HG03139 (cell line): ENCODE measurements around the gene FAM47E.
"Not testable (repeated sequence)": the region's sequence is repeated elsewhere in the genome, so short reads cannot be mapped to it uniquely, and the experiment has no call there.

ENCODE experiments used
- ATAC-seq: cut with Tn5 transposase; IDR thresholded peaks from one replicate; pipeline ENCODE4 v1.9.1; 2021; ENCODE audit not compliant: unreplicated experiment

Gene FAM47E

DNA sequence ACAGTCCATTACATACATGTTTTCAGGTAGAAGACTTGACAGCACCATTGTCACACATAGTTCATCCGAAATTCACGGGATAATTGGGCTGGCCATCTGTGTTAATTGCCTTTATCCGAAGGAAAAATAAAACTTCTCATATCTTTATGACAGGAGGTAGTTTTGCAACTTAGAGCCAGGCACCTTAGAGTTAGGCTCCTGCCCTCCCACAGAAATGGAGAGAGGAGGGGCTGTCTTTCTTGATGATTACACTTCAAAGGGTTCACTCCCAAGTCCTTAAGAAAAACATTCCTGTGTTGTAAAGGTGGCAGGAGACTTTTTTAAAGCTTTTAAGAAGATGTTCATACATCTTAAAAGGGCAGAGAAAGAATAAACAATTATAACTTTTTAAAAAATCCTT, 27.4 kb upstream of the FAM47E start:
- ATAC-seq, result no peak

DNA sequence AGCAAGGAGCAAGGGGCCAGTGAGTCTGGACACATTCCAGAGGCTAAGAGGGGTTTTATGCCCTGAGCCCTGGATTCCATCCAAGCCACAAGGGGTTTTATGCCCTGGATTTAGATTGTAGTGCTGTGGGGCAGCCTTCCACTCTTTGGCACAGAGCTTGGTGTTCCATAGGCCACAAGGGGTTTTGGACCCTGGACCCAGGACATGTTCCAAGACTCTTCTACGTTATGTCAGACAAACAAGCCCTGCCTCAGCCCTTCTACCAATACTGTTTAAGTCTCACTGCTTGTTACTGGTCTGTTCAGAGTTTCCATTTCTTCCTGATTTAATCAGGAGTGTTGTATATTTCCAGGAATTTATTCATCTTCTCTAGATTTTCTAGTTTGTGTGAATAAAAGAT, 25.1 kb upstream of the FAM47E start:
- no peak for ATAC-seq

DNA sequence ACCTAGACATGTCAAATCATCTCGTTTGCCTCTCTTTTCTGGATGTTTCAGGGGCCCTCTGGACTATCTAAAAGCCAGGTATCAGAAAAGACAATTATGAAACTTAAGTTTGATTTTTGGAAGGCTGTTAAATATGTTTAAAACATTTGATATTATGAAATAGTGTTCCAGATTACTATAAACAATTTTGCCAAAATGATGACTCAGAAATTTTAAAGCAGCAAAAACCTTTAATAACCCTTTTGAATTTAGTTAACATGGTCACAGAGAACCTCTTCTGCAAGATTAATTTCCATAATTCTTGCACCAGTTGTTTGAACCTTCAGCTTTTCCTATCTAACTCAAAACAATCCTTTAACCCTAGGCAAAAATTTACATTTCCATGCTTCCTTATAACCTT, 18.8 kb upstream of the FAM47E start:
- no peak for ATAC-seq

DNA sequence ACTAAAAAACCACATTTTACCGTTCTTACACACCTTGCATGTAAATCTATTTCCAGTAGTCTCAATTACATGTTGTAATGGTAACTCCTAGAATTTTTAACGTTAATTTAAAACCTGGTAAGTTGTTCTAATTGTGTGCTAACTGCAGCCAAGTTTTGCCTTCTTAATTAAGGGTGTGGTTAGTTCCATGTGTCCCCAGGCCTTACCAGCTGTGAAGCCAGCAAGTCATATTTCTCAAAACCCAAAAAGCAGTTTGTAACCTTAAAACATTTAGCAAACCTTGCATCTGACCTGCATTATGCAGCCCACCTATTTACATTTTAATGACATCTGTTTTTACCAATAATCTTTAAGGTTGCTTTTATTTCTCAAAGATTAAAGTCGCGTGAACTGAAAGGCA, 18.4 kb upstream of the FAM47E start:
- ATAC-seq, result no peak

DNA sequence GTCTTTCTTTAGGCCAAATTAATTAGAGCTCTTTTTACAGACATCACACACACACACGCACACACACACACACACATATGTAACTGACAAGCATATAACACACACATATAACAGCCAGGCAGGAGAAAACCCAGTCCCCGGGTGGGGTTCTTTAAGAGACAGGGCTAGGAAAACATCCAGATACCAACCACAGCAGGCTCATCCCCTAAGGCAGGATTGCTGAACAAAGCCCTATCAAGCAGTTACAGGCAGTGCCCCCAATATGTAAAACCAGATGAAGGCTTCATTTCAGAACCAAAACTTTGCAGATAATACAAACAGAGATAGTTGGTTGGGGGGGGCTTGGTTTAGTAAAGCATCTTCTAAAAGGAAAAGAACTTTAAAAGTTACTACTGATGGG, 18.0 kb upstream of the FAM47E start:
- no peak for ATAC-seq

DNA sequence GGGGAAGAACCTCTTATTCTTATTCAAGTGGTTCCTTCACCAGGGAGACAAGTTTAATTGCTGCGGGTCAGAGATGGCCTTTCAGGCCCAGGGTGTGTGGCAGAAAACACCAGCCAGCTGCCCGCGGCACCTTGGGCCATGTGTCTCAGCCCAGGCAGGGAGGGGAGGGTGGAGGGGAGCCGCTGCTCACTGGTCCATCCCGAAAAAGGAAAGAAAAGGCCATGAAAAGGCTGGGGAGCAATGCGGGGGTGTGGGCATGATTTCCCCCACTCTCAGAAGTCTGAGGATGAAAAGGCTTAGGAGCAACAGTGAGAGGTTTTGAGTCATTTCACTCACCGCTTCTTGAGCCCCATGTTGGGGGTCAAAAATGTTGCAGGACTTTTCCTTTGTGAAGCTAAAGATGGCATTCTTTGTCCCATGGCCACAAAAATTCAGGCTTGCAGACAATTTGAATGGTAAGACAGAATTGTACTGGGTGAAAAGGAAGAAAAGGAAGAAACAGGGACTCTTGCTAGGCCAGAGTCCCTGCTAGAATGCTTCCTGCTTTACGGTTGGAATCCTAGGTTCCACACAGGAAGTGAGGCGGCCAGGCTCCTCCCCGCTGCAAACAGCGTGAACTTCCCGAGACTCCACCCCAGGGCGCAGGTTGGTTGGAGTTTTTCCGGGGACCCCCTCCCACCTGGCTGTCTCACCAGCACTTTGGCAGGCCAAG, 17.4 kb upstream of the FAM47E start:
- no peak for ATAC-seq

DNA sequence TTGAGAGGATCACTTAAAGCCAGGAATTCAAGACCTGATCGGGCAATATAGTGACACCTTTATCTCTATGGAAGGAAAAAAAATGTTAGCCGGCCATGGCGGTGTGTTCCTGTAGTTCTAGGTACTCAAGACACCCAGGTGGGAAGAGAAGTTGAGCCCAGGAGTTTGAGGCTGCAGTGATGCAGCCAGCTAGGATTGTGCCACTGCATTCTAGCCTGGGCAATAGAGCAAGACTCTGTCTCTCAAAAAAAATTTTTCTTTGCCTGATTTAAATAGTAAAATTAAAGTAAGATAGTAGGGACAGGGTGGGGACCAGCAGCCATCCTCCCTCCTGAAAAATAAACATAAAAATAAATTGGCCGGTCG, 16.9 kb upstream of the FAM47E start:
- ATAC-seq, result no peak

DNA sequence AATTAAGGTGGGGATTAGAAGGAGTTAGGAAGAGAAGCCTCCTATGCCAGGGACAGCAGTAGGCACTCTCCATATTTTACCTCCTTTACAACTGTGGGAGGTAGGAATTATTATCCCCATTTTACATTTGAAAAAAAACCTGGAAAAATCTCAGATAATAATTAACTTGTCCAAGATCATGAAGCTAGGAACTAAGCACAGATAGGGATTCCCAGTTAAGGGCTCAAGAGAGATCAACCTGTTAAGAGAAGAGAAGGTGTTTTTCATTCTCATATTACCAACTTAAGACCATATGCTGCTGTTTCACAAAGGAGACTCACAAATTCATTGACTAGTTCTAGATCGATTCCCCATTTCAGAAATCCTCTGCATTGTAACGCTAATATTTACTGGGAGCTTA, 16.1 kb upstream of the FAM47E start:
- no peak for ATAC-seq

DNA sequence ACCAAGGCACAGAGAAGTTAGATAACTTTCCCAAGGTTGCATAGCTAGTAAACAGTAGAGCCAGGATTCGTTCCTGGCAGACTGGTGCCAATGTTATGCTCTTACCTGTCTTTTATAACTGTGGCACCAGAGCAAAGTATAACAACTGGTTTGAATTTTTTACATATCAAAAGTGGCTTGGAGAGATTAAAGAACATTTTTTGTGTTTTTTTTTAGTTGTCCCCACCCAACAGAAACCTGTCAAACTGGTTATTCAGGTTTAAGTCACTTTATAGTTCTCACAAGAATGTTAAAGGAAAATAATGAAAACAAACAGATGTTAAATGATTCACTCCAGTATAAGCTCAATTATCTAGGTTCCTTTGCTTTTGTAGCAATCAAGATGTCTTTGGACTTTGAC, 15.6 kb upstream of the FAM47E start:
- no peak for ATAC-seq

DNA sequence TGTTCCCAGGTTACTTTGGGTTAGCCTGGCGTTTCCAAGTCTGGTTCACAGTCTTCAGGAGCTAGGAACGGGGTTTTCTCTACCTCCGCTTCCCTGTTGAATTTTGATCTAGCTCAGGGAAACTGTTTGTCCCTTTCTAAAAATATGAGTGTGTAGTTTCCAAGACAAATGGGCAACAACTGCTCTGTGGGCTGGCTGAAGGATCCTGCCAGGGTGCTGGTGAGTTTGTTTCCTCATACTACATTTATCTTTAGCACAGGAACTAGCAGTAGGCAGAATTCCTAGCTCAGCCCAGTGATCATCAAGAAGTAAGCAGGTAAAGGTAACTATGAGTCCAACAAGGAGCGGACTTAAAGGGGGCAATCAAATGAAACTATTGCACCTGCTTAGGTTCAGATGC, 13.3 kb upstream of the FAM47E start:
- no peak for ATAC-seq

DNA sequence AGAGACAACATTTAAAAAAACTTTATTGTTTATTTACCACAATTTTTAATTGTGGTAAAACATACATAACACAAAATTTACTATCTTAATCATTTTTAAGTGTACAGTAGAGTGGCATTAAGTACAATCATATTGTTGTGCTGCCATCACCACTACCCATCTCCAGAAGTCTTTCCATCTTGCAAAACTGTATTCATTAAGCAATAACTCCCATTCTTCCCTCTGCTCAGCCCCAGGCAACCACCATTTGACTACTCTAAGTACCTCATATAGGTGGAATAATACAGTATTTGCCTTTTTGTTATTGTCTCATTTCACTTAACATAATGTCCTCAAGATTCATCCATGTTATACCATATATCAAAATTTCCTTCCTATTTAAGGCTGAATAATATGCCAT, 12.8 kb upstream of the FAM47E start:
- ATAC-seq, result no peak

DNA sequence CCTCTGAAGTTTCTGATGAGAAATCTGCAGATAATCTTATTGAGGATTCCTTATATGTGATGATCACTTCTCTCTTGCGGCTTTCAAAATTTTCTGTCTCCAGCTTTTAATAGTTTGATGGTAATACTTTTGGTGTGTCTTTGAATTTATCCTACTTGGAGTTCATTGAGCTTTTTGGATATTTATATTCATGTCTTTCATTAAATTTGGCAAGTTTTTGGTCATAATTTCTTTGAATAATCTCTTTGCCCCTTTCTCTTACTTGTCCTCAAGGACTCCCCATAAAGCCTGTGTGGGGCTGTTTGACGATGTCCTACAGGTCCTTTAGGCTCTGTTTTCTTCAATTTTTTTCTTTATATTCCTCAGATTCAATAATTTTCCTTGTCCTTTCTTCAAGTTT, 11.3 kb upstream of the FAM47E start:
- no peak for ATAC-seq

DNA sequence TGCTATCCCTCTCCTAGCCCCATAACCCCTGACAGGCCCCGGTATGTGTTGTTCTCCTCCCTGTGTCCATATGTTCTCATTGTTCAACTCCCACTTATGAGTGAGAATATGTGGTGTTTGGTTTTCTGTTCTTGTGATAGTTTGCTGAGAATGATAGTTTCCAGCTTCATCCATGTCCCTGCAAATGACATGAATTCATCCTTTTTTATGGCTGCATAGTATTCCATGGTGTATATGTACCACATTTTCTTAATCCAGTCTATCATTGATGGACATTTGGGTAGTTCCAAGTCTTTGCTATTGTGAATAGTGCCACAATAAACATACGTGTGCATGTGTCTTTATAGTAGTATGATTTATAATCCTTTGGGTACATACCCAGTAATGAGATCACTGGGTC, 7.6 kb upstream of the FAM47E start:
- not testable (repeated sequence) for ATAC-seq

DNA sequence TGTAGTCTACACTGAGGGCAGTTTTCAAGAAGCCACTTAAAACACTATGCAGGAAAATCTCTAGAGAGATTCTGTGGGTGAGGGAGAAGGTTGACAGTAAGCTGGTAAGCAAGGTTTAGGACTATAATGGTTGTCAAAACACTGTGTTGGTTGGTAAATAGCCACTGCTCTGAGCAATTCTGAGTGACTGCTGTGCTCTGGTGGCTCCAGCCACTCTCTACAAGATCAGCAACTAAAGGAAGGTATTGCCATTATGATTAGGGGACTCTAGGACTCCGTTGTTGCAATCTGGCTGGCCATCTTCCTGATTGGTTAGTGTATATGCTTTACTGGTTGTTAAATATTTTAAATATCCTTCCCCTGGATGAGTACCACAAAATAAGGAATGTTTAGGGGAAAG, 5.5 kb upstream of the FAM47E start:
- no peak for ATAC-seq

DNA sequence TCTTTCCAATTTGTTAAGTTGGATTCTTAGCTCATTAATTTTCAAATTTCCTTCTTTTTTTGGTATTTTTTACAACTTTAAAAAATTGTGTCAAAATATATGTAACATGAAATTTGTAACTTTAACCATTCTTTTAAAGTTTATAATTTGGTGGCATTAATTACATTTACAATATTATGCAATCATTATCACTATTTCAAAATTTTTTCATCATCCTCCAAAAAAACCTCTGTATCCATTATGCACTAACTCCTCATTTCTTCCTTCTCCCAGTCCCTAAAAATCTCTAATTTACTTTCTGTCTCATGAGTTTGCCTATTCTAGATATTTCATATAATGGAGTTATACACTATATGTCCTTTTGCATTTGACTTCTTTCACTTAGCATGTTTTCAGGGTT, 4.7 kb upstream of the FAM47E start:
- no peak for ATAC-seq

DNA sequence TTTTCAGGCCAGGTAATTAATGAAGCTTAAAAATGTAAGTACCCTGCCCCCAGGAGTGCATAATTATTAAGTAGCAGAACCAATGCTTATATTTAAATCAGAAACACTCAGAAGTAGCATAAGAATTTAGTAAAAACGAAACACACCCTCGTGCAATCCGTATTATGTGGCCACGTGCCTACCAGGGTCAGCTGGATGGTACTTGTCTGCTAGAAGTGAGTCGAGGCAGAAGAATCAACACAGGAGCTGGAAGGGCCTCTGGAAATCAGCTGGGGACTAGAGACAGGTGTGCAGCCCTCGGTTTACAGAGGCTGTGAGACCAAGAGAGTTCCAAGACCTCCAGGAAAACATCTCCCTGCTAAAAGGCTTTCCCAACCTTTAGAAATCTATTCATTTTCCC, 559 bp upstream of the FAM47E start:
- ATAC-seq, result no peak

DNA sequence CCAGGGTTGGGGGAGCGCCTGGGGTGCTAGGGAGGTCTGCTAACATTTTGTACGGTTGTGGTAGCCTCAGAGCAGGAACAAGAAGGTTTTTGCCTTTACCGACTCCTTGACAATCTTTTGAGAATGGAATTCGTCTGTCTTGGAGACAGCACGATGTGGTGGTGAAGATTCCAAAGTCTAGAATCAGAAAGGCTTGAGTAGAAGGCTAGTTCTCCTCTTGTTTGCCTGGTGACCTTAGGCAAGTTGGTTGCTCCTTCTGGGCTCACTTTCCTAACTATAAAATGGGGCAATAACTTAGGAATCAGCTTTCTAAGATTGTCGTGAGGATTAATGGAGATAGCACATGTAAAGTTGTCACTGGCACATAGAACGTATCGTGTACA, 741 bp downstream of the FAM47E start:
- ATAC-seq, result no peak

DNA sequence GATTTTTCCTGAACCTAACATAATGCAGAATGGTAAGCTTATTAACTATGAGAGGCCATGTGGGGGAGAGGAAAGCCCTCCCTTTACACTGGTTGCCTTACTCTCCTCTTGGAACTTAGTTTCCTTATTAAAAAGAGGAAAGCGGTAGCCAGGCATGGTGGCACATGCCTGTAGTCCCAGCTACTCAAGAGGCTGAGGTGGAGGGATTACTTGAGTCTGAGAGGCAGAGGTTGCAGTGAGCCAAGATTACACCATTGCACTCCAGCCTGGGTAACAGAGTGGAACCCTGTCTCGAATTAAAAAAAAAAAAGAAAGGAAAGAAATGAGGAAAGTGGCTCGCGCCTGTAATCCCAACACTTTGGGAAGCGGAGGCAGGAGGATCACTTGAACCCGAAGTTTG, 2.0 kb downstream of the FAM47E start:
- no peak for ATAC-seq

DNA sequence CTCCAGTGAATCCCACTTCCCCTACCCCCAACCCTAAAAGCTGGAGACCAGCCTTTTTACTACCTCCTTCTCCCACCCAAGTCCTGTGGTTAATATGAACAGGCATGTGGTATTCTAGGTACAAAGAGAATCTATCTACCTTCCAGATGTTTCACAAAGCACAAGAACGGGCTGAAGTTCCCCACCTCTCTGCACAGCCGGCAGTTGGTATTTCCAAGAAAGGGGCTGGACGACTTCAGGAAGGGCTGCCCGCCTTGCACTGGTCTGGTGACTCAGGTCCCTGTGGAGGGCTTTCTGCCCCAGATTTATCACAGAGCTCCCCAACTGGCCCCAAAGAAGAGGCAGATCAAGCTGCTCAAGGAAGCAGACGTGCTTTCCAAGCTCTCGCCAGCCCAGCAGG, 4.5 kb downstream of the FAM47E start:
- ATAC-seq, result no peak

DNA sequence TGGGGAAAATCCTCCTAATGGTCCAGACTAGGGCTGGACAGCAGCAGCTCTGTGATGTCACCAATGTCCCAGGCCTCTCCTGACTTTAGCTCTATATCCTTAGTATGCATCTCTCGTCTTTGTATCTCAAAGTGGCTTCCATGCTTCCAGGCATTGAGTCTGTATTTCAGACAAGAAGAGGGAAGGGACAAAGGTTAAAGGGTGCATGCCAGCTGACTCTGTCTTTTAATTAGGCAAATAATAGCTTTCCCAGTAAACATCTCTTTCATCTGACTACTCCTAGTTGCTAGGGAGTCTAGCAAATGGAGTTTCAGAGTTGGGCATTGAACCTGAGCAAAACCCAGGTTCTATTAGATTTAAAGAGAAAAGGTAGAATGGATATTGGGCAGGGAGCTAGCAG, 5.4 kb downstream of the FAM47E start:
- ATAC-seq, result no peak

DNA sequence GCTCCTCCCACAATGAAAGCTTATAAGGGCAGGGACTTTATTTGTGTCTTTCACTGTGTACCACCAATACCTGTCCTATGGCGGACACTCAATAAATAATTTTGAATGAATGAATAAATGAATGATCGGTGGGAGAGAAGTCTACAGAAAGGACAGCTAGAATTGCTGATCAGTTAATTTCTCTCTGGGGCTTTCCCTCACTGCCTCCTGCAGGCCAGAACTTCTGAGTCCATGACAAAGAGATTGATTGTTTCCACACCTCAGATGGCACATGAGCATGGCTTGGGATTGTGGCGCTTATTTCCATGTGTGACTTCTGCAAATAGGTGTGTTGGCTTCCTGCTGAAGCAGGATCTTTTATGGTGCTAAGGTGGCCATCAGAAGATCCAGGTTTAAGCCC, 6.3 kb downstream of the FAM47E start:
- ATAC-seq, result no peak

DNA sequence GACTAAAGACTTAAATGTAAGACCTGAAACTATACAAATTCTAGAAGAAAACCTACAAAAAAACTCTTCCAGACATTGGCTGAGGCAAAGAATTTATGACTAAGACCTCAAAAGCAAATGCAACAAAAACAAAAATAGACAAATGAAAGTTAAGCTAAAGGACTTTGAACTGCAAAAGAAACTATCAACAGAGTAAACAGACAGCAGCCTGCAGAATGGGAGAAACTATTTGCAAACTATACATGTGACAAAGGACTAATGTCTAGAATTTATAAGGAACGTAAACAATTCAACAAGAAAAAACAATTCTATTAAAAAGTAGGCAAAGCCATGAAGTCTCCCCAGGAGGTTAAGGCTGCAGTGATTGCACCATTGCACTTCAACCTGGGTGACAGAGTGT, 9.1 kb downstream of the FAM47E start:
- no peak for ATAC-seq

DNA sequence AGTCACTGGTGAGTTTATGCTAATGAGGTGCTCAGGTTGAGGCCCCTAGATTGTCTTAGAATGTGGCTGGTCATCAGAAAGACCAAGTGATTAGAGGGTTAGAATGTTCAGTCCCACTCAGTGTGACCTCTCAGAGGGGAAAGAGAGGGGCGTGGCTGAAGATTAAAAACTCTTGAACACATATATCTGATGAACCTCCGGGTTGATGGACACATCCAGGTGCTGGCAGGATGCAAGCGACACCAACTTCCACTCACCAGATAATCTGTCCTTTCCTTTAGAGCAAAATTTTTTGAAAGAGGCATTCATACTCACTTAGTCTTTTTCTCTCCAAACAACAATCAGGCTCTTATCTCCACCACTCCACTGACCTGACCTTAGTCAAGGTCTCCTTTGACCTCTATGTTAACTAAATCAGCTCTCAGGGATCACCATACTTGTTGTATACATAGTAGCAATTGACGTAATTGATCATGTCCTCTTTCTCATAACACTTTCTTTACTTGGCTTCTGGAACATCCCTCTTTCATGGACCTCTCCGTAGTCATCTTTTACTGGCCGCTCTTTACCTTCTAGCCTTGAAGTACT, 14.2 kb downstream of the FAM47E start:
- ATAC-seq, result no peak
